GM12878 (cell line): ENCODE results near the gene KCTD6.

Experiments used
- CHD4 ChIP-seq: fragments of 200-600 bp; sonication (generic); IDR thresholded peaks from 2 replicates; pipeline ENCODE4 v1.6.1; 2016; ENCODE audit warnings: mild to moderate bottlenecking
- CTCF ChIP-seq, 3 experiments: IDR thresholded peaks in 2 of 3; conservative IDR thresholded peaks in 1 of 3; 2 replicates each; pipeline ENCODE4 v1.5.1; 2011; ENCODE audit warnings: low read depth in 3 of 3, low read length in 3 of 3, mild to moderate bottlenecking in 3 of 3, control low read depth in 2 of 3, moderate library complexity in 2 of 3, inconsistent platforms in 1 of 3, mixed read lengths in 1 of 3; ENCODE audit not compliant: control insufficient read depth in 2 of 3, insufficient read depth in 1 of 3; ENCODE audit errors: extremely low read depth in 1 of 3
- HDGF ChIP-seq: fragments of 450-650 bp; IDR thresholded peaks from 2 replicates; pipeline ENCODE4 v1.6.1; 2016; ENCODE audit warnings: antibody characterized with exemption
- KDM1A ChIP-seq: fragments of 200-600 bp; sonication (generic); IDR thresholded peaks from 2 replicates; pipeline ENCODE4 v1.6.1; 2016; ENCODE audit warnings: borderline replicate concordance
- MXI1 ChIP-seq: fragments of 150-350 bp; IDR thresholded peaks from 2 replicates; pipeline ENCODE4 v1.6.1; 2011; ENCODE audit warnings: low read depth, mild to moderate bottlenecking, inconsistent platforms, low read length, improper control_type of control experiment
- NKRF ChIP-seq: fragments of 450-650 bp; conservative IDR thresholded peaks from 2 replicates; pipeline ENCODE4 v1.6.1; 2017; ENCODE audit warnings: mild to moderate bottlenecking, moderate library complexity
- POLR2A ChIP-seq: IDR thresholded peaks from 2 replicates; pipeline ENCODE4 v1.6.1; 2011; ENCODE audit warnings: low read depth, mild to moderate bottlenecking, low read length
- PRDM15 ChIP-seq: fragments of 450-650 bp; formaldehyde crosslinking; IDR thresholded peaks from 2 replicates; pipeline ENCODE4 v1.4.0; 2020; ENCODE audit warnings: mild to moderate bottlenecking, moderate library complexity
- RAD21 ChIP-seq: IDR thresholded peaks from 2 replicates; pipeline ENCODE4 v1.6.1; 2011; ENCODE audit warnings: mild to moderate bottlenecking, low read depth, low read length, moderate library complexity; ENCODE audit not compliant: insufficient read depth
- SIN3A ChIP-seq: IDR thresholded peaks from 2 replicates; pipeline ENCODE4 v1.6.1; 2012; ENCODE audit warnings: low read depth, low read length, improper control_type of control experiment
- SKIL ChIP-seq: fragments of 450-650 bp; IDR thresholded peaks from 2 replicates; pipeline ENCODE4 v1.6.1; 2017; ENCODE audit warnings: mild to moderate bottlenecking, low read depth, inconsistent platforms; ENCODE audit not compliant: poor library complexity, severe bottlenecking
- TARDBP ChIP-seq: IDR thresholded peaks from 2 replicates; pipeline ENCODE4 v1.6.1; 2016; ENCODE audit warnings: borderline replicate concordance

- TF ChIP-seq NKRF (no peak), KDM1A (no peak), CTCF (IDR thresholded peaks at IDR 0.05 in 2 of 3, conservative IDR thresholded peaks at IDR 0.05 in 1 of 3; ENCODE audit: control insufficient read depth in 2 of 3, extremely low read depth in 1 of 3, insufficient read depth in 1 of 3, low read depth in 3 of 3, low read length in 3 of 3) (no peak), POLR2A (no peak), SKIL (no peak), HDGF (no peak), MXI1 (no peak), TARDBP (no peak), RAD21 (no peak), CHD4 (no peak), SIN3A (no peak), PRDM15 (no peak)
Measured at GRCh38 chr3:58540176-58540858, 48.4 kb downstream of the KCTD6 start.
